Measurements from ENCODE around the gene PSMC2.

GRCh38 chr7:103394566-103394965 is 47.1 kb downstream of the PSMC2 start:
- TF ChIP-seq CTCF (IDR thresholded peaks at IDR 0.05) (no peak), ZFX (IDR thresholded peaks at IDR 0.05; ENCODE audit: borderline replicate concordance) (no peak)
